ENCODE data around the gene ARHGAP26. TPM values are rescaled to one million over a fixed set of nuclear protein-coding genes. Genes with fewer than 3 reads are reported as not detected.
"Not testable (repeated sequence)": the region's sequence is repeated elsewhere in the genome, so short reads cannot be mapped to it uniquely, and the experiment has no call there.

The ARHGAP26 gene
- total RNA-seq, 1 experiment from 2014 or later: 34.5 TPM

GRCh38 chr5:143094608-143095007 is 324.4 kb downstream of the ARHGAP26 start:
- BruUV-seq (replicated peaks); CTCF ChIA-PET; H2AFZ ChIP-seq (ENCODE audit: low read depth, low read length, poor library complexity, severe bottlenecking); H3K9ac ChIP-seq (ENCODE audit: low read length); H4K20me1 ChIP-seq (ENCODE audit: insufficient read depth); DNase-seq (ENCODE audit: low read depth, low spot score); H3K4me3 ChIP-seq (replicated peaks in 1 of 2; ENCODE audit: low read depth in 1 of 2, low read length in 2 of 2); H3K36me3 ChIP-seq (ENCODE audit: control insufficient read depth in 1 of 2, insufficient read depth in 2 of 2, low read length in 2 of 2); H3K27me3 ChIP-seq (ENCODE audit: insufficient read depth, low read length); H3K79me2 ChIP-seq (ENCODE audit: insufficient read depth, low read length); H3K4me2 ChIP-seq (ENCODE audit: low read length); intact Hi-C loops (cut with micrococcal nuclease); H3K9me3 ChIP-seq (ENCODE audit: control insufficient read depth in 1 of 2, insufficient read depth in 1 of 2, low read depth in 1 of 2, low read length in 2 of 2); H3K4me1 ChIP-seq (ENCODE audit: control insufficient read depth in 1 of 2, insufficient read depth in 2 of 2, low read length in 2 of 2); RAD21 ChIA-PET (ENCODE audit: low non-redundant PET in 1 of 2, low total read pairs in 2 of 2, uncharacterized antibody in 2 of 2, unreplicated experiment in 2 of 2); H3K27ac ChIP-seq (ENCODE audit: low read depth, low read length); POLR2A ChIA-PET; H3K9me2 ChIP-seq (ENCODE audit: insufficient read depth): not testable (repeated sequence)
- 0 out of 2 replicates have a peak, but pooled peaks have one; percentile 22 for ATAC-seq
- peak; percentile 25; the same call in 1 of the 2 replicates for TF ChIP-seq SP1 (IDR thresholded peaks at IDR 0.05; ENCODE audit: low read depth)
- TF ChIP-seq FOSL1 (IDR thresholded peaks at IDR 0.05; ENCODE audit: low read depth): peak; percentile 51
- peak; percentile 55; the same call in 1 of the 2 replicates for TF ChIP-seq CBX3 (IDR thresholded peaks at IDR 0.05; ENCODE audit: low read depth)

GRCh38 chr5:143101121-143101520 is 330.9 kb downstream of the ARHGAP26 start:
- Histone ChIP-seq H3K27me3 (ENCODE audit: insufficient read depth, low read length) (no peaks in the 10 kb centered on the region), H3K4me1 (ENCODE audit: control insufficient read depth in 1 of 2, insufficient read depth in 2 of 2, low read length in 2 of 2) (no peaks in the 10 kb centered on the region), H3K27ac (ENCODE audit: low read depth, low read length) (no peak overlapping the region), H3K79me2 (ENCODE audit: insufficient read depth, low read length) (no peaks in the 10 kb centered on the region), H2AFZ (ENCODE audit: low read depth, low read length, poor library complexity, severe bottlenecking) (no peak overlapping the region), H3K4me3 (replicated peaks in 1 of 2; ENCODE audit: low read depth in 1 of 2, low read length in 2 of 2) (no peak overlapping the region), H3K36me3 (ENCODE audit: control insufficient read depth in 1 of 2, insufficient read depth in 2 of 2, low read length in 2 of 2) (no peaks in the 10 kb centered on the region), H3K4me2 (ENCODE audit: low read length) (no peak overlapping the region), H3K9me2 (ENCODE audit: insufficient read depth) (no peaks in the 10 kb centered on the region), H3K9ac (ENCODE audit: low read length) (no peak overlapping the region), H3K9me3 (ENCODE audit: control insufficient read depth in 1 of 2, insufficient read depth in 1 of 2, low read depth in 1 of 2, low read length in 2 of 2) (no peaks in the 10 kb centered on the region), H4K20me1 (ENCODE audit: insufficient read depth) (no peaks in the 10 kb centered on the region)
- CTCF ChIA-PET: no interaction called here
- RAD21 ChIA-PET (ENCODE audit: low non-redundant PET in 1 of 2, low total read pairs in 2 of 2, uncharacterized antibody in 2 of 2, unreplicated experiment in 2 of 2): no interaction called here
- no peak for DNase-seq (ENCODE audit: low read depth, low spot score)
- no peak for ATAC-seq
- POLR2A ChIA-PET: no interaction called here
- BruUV-seq (replicated peaks): no TSS peak
- intact Hi-C loops (cut with micrococcal nuclease): loop anchor here (10.0 kb wide), 1 partner anchor 584 kb away; no protein-coding TSS in a partner anchor
- TF ChIP-seq JUND (IDR thresholded peaks at IDR 0.05): no peak
- TF ChIP-seq EZH2 (IDR thresholded peaks at IDR 0.05): no peak
- TF ChIP-seq CTCF (IDR thresholded peaks at IDR 0.05 in 2 of 3, conservative IDR thresholded peaks at IDR 0.05 in 1 of 3; ENCODE audit: borderline replicate concordance in 1 of 3, insufficient read depth in 1 of 3, low read depth in 2 of 3, low read length in 2 of 3): no peak
- no peak for TF ChIP-seq EZH2phosphoT487 (IDR thresholded peaks at IDR 0.05; ENCODE audit: borderline replicate concordance)
- no peak for TF ChIP-seq ATF3 (IDR thresholded peaks at IDR 0.05)
- no peak for TF ChIP-seq CEBPB (IDR thresholded peaks at IDR 0.05; ENCODE audit: low read depth)
- no peak for TF ChIP-seq YY1 (IDR thresholded peaks at IDR 0.05; ENCODE audit: extremely low read depth, insufficient replicate concordance, low read depth, low read length)
- no peak for TF ChIP-seq SP1 (IDR thresholded peaks at IDR 0.05; ENCODE audit: low read depth)
- no peak for TF ChIP-seq ELF1 (IDR thresholded peaks at IDR 0.05; ENCODE audit: borderline replicate concordance, low read depth)
- no peak for TF ChIP-seq ZBTB33 (IDR thresholded peaks at IDR 0.05; ENCODE audit: extremely low read depth, insufficient replicate concordance, low read length)
- no peak for TF ChIP-seq POLR2AphosphoS5 (IDR thresholded peaks at IDR 0.05; ENCODE audit: low read depth, low read length)
- TF ChIP-seq ZFX (IDR thresholded peaks at IDR 0.05): no peak
